DOHH2 (cell line): Measurements from ENCODE around the gene CPLX3.

Source experiments
- EZH2phosphoT487 ChIP-seq: fragments of 200-600 bp; sonication (generic); IDR thresholded peaks from 2 replicates; pipeline ENCODE4 v1.6.1; 2017; ENCODE audit warnings: borderline replicate concordance, mild to moderate bottlenecking, antibody characterized with exemption, low read length, moderate library complexity, mixed read lengths
- TF ChIP-seq, protein P1 (sequence below): fragments of 200-600 bp; sonication (generic); IDR thresholded peaks from one replicate; pipeline ENCODE4 v1.5.1; 2014; ENCODE audit warnings: antibody characterized with exemption, mild to moderate bottlenecking, low read depth, low read length; ENCODE audit not compliant: poor library complexity, severe bottlenecking

DNA sequence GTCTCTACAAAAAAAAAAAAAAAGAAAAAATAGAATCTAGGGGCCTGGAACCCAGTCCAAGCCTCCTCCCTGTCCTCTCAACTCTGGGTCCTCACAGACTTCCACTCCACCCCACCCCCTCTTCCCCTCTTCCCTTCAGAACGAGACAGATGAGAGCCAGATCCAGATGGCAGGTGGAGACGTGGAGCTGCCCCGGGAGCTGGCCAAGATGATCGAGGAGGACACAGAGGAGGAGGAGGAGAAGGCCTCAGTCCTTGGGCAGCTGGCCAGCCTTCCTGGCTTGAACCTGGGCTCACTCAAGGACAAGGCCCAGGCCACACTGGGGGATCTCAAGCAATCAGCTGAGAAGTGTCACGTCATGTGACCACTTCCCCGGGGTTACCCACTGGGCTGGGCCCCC lies 3.6 kb downstream of the CPLX3 start:
- TF ChIP-seq, protein P1, sequence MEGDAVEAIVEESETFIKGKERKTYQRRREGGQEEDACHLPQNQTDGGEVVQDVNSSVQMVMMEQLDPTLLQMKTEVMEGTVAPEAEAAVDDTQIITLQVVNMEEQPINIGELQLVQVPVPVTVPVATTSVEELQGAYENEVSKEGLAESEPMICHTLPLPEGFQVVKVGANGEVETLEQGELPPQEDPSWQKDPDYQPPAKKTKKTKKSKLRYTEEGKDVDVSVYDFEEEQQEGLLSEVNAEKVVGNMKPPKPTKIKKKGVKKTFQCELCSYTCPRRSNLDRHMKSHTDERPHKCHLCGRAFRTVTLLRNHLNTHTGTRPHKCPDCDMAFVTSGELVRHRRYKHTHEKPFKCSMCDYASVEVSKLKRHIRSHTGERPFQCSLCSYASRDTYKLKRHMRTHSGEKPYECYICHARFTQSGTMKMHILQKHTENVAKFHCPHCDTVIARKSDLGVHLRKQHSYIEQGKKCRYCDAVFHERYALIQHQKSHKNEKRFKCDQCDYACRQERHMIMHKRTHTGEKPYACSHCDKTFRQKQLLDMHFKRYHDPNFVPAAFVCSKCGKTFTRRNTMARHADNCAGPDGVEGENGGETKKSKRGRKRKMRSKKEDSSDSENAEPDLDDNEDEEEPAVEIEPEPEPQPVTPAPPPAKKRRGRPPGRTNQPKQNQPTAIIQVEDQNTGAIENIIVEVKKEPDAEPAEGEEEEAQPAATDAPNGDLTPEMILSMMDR: no peak
- no peak for TF ChIP-seq EZH2phosphoT487
